ENCODE results near the gene TBC1D22A.
"Not testable (repeated sequence)": the region's sequence is repeated elsewhere in the genome, so short reads cannot be mapped to it uniquely, and the experiment has no call there.

Gene TBC1D22A

DNA sequence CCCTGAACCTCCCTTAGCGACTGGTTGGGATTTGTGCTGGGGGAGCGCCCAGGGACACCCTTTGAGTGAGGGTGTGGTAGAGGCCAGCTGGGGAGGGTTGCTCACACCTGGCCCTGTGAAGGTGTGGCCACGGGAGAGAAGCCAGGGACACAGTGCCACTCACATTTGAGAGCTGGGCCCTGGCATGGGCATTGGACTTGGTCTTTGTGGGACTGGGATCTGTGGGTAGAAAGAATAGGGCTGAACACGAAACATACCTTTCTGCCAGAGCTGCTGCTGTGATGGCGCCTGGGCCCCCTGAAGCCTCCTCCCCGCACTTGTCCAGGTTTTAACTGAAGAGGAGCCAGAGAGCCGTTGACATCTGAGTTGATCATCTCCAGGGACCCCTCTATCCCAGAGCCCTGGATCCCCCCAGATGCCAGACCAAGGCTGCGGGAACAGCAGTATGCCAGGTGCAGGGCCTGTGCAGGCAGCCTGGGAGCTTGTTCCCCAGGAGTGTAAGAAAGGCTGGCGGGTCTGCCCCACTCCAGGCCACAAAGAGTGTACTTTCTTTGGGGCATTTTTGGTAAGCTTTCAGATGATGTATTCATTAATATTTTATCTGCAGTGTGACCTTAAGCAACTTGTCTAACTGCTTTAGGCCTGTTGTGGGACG is 284.1 kb downstream of the TBC1D22A start:
- no peak for DNase-seq (ENCODE audit: low spot score)

DNA sequence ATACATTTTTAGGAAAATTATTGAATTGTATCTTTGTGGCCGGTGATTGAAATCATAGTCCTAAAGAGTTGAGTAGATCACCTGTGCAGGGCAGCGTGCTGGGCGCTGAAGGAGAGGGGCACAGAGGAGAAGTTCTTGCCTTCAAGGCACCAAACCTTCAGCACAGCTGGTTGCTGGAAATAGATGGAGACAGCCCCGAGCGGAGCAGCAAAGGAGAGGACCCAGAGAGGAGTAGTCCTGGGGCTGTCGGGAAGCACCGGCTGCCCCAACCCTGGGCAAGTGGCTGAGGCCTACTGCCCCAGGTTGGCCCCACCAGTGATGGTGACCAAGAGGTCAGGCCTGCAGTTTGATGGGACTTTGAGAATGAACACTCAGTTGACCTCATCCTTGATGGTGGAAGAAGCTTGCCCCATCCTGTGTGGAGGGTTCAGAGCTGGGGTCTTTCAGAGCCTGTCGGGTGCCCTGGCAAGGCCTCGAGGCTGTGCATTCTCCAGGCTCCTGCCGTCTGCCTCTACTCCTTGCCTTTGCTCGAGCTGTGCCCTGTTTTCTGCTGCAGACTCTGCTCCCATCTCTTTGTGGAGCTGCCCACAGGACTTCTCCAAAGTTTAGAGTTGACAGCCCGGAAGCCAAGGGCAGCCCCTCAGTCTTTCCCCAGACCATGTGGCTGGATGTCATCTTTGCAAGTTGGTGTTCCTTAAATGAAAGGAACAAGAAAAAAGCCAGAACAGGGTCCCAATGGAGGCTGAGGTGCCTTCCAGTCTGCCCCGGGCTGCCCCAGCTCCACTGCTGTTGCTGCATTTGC is 285.1 kb downstream of the TBC1D22A start:
- DNase-seq (ENCODE audit: low spot score) = no peak

DNA sequence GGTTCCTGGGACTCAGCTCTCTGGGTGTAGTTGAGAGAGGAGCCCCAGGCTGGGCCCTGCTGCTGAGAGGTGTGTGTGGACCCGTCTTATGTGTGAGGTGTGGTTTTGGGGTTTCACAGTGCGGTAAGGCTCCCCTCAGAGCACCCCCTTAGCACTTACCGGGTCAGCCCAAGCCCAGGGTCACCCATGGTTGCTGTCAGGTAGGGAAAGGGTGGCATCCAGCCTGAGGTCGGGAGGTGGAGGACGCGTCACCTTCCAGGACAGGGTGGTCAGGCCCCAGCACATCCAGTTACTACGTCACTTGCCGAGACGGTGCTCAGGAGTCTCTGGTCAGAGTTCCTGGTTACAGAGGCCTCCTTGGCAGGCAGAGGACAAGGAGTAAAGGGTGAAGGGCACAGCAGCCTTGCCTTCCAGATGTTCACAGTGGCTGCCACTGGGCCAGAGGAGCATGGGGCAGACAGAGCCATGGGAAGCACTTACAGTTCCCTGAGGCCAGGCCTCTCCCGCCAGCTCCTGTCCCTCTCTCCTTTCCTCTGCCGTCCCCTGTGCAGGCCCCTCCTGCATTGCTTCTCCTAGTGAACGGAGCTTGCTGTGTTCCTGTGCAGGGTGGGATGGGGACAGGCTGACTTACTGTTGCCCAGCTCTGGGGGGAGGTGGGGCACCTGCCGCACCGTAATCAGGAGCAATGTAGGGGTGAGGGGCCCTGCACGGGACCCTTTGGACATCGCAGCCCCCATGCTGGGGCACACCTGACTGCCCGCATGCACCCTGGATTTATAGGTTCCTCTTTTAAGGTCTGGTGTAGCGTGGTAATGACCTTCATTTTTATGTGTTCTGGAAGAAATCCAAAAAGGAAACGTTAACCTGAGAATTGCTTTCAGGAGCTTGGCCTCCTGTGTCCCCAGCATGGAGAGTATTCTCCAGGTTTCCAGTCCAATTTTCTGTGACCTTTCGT is 285.9 kb downstream of the TBC1D22A start:
- DNase-seq (ENCODE audit: low spot score) = no peak

DNA sequence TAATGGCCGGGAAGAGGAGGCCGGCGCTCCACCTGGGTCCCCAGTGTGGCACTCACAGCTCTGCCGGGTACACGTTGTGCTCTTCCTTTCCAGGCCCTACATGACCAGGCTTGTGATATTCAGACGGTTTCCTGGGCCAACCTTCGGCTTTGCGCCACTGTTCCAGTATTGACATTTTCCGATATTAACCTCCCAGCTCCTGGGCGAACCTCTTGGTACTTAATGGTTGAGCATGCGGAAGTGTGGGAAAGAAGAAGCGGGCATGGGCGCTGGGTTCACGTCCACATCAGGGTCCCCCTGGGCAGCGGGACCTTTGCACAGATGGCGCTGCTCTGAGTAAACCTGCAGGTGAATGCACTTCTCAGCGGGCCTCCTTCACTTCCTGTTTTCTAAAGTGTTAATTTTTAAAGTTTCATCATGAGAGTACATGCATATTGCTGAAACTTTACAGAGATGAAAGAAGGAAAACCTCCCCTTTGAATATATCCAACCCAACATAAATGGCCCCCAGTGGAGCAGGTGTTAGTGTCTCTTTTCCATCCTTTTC is 286.7 kb downstream of the TBC1D22A start:
- DNase-seq (ENCODE audit: low spot score) = no peak

DNA sequence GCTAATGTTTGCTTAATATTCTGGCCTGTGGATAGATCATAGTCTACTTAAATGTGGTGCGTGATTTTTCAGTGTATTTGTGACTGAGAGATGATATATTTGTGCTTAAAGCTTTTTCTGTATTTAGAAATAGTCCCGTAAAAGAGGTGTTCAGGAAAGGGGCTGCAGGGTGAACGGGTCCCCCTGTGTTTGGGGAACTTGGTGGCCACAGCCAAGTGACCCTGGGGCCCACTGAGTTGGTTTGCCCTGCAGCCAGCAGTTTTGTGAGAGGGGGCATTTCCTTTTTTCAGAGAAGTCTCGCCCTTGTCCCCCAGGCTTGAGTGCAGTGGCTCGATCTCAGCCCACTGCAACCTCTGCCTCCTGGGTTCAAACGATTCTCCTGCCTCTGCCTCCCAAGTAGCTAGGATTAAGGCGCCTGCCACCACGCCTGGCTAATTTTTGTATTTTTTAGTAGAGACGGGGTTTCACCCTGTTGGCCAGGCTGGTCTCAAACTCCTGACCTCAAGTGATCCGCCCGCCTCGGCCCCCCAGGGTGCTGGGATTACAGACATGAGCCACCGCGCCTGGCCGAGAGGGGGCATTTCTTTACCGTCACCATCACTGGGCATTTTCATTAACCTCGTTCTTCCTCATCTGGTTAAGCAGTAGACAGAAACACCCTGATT is 287.4 kb downstream of the TBC1D22A start:
- not testable (repeated sequence) for DNase-seq (ENCODE audit: low spot score)

DNA sequence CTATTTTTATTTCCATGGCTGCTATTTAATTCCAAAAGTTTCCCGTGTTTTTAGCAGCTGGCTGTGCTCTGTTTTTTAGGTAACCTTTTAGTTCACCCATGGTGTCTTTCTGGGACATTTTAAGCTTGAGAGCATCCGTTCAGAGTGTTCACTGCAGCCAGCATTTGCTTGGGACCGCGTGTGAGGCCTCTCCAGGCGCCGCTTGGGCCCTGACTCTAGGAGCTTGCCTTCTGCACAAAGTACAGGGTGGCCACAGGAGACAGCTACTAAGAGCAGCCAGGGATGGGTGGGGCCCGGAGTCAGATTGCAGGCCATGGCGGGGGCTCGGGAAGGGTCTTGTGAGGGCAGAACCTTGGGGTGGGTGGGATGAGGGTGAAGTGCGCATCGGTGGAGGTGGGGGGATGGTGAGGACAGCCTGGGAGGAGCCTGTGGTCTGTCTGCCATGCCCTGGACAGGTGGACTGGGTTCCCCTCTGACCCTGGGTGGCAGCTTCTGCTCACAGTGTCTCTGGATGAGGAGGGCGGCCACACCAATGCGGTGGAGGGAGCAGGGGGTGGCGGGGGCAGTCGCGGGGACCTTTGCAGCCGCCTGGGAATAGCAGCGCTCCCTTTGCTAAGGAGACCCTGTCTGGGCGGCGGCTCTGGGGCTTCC is 288.1 kb downstream of the TBC1D22A start:
- DNase-seq (ENCODE audit: low spot score) = no peak

DNA sequence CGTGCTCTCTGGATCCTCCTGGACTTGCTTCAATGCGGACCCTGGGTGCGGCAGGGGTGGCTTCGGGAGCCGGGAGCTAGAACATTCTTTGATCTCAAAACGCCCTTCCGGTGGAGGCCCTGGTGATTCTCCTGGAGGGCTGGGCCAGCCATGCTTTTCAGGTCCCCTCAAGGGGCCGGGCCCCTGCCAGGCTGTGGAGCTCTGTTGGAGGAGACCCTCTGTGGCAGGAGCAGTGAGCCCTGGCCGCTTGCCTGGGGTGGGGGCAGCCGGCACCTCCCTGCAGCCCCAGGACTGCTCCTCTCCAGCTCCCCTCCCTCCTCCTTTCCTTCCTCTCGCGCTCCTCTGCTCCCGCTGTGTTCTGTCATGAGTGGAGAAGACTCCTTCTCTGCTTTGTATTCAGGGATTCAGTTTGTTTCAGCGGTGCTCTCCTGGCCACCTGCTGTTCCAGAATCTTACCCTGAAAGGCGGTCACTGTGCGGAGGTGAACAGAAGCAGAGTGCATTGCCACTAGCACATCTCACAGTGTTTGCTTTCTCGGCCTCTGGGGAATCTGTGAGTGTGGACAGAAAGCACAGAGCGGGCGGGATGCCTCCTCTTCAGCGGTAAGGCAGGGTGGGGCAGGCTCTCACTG is 289.1 kb downstream of the TBC1D22A start:
- DNase-seq (ENCODE audit: low spot score) = no peak

DNA sequence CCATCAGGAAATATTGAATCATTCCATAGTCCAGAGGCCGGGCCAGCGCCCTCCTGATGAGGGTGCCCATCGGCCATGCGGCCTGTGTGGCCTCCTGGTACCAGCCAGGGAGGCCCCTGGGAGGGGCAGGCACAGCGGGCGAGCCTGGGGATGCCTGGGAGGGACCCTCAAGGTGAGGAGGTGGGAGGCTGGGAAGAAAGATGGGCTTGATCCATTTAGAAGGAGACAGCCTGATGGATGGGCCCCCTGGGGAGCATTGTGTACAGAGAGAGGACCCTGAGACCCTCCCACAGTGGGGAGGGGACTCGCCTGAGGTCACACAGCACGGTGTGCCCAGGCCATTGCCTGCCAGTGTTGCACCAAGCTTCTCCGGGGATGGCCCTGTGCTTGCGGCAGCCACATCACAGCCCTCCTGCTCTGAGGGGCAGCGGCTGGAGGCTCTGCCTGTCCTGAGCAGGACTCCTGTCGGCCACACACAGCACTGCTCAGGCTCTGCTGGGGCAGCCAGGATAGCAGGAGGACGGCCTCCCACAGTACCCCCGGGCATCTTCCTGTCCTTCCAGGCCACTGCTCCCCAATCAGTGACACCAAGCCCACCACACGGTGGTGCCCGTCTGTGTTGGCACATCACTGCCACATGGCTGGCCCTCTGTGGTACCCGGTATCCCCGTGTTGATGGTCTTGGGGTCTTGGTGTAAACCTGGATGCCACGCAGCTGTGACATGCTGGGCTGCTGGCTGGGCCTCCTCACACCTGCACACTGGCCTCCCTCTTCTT is 290.0 kb downstream of the TBC1D22A start:
- DNase-seq (ENCODE audit: low spot score) = no peak

DNA sequence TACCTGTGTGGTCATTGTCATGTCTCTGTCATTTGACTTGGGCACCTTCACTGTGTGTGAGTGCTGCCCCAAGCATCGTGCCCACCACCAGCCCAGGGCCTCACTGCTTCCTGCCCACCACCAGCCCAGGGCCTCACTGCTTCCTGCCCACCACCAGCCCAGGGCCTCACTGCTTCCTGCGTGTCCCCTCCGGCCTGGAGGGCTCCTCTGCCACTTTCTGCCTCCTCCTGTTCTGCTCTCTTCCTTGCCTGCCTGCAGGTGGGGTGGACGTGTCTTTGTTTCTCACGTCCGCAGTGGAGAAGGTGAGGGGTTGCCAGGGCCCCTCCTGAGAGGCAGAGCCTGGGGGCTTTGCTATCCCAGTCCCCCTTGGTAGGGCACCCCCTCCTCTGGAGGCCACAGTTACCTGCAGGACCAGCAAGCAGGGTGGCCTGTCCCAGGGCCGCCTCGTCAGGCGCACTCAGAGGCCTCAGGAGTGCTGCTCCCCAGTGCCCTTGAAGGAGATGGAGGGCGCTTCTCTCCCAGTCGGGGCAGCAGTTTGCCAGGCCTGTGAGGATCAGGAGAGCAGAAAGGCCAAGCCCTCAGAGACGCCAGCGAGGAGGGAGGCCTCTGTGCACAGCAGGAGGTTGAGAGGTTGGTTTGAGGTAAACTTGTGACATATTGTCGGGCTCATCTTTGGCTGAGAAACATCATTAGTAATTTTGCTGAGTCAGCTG is 290.7 kb downstream of the TBC1D22A start:
- no peak for DNase-seq (ENCODE audit: low spot score)

DNA sequence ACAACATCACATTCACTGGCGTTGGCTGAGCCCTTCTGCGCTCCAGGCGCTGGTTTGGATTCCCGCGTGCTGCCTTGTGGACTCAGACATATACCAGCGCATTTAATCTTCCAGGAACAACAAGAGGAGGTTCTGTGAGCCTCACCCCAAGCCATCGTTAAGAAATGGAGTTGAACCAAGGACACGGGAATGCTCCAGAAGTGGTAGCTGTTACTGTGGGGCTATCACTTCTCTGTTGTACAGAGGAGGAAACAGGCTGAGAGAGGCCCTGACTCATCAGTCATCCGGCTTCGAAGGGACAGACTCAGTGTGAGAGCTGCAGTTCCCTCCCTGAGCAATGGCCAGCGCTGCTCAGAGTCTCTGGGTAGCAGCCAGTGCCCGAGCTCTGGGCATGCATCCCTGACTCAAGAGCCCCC is 291.3 kb downstream of the TBC1D22A start:
- no peak for DNase-seq (ENCODE audit: low spot score)

DNA sequence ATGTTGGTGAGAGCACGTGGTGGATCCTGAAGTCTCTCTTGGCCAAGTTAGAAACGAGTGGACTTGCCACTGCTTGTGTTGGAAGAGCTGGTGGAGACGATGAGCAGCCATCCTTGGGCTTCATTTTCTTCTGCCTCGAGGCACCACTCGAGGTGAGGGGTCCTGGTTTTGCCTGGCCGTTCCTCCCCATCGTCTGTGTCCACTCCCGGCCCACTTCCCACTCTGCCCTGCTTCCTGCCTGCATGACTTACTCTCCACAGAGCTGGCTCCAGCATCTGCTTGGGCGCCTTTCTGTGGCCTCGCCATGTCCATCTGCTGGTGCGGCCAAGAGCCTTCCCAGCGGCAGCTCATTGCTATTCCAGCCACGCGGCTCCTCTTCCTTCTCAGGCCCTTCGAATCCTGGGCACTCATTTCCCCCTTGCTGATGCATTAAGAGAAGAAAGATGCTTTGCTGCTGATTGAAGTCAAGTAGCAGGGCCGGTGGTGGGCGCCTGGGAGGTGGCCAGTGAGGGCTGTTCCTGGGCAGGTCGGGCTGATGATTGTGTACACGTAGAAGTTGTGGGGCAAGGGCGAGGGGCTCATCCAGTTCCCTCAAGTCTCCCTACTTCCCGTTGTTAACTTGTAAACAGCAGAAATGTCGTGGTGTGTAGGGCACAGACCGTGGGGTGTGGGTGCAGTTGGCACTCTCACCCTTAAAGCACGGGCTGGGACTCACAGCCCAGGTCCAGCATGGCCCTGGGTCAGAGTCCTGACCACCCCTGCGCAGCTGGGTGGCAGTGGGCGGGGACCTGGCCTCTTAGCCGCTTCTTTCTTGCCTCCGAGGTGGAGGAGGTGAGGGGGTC is 292.0 kb downstream of the TBC1D22A start:
- DNase-seq (ENCODE audit: low spot score) = no peak

DNA sequence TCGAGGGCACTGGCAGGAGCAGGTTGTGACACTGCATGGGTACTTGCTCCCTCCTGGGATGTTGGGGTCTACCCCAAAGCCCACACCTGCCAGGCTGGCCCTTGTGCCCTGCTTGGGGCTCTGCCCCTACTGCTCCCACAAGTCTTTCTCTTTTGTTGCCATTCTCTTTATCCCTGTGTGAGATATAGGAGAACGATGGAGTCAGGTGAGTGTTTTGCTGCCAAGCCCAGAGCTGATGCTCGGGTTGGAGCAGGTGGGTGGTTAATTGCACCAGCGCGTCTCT is 292.6 kb downstream of the TBC1D22A start:
- DNase-seq (ENCODE audit: low spot score) = no peak

DNA sequence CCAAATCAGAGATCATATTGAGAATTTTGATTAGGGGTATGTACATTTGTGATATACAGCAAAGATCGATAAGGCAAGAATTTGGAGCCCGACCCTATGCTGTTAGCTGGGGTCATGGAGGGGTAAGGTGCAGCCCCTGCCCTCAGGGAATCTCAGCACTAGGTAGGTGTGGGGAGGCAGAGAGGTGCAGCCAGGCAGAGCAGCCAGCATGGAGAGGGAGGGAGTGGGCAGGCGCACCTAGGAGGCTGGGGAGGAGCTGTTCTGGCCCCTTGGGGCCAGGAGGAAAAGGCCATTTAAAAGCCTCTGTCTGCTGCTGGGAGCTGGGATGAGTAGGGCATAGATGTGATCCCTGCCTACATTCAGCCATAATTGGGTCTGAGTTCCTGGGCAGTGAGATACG is 293.0 kb downstream of the TBC1D22A start:
- no peak for DNase-seq (ENCODE audit: low spot score)

DNA sequence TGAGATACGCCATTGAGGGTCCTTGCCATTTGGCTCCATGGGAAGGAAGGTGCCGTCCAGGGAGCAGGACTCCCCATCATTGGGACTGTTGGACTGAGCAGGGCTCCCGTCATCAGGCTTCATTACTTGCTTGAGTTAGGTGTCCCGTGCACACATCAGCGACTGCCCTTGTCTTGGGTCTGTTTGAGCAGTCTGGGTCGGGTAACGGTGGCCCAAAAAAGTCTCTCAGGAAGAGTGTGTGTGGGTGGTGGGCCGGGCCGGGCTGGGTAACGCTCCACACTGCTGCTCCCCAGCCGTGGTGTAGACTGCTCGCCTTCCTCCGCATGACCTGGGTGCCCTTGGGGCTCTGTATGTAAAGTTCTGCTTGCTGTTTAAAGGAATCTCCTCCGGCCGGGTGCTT is 293.5 kb downstream of the TBC1D22A start:
- no peak for DNase-seq (ENCODE audit: low spot score)

DNA sequence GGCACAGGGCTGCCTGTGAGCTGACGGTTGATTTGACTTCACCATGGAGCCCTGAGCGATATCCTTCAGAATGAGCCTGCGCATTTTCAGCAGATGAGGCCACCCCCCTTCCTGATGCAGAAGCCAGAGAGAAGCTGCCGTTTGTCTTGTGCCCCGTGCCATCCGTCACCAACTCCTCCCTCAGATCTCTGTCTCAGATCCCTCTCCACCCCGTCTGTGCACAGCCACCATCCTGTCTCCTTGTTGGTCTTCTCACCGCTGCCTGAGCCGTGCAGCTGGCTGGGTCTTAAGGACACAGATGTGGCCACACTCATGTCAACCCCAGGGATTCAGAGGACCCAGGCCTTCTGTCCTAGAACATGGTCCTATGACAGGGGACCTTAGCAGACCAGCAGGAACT is 293.9 kb downstream of the TBC1D22A start:
- no peak for DNase-seq (ENCODE audit: low spot score)

DNA sequence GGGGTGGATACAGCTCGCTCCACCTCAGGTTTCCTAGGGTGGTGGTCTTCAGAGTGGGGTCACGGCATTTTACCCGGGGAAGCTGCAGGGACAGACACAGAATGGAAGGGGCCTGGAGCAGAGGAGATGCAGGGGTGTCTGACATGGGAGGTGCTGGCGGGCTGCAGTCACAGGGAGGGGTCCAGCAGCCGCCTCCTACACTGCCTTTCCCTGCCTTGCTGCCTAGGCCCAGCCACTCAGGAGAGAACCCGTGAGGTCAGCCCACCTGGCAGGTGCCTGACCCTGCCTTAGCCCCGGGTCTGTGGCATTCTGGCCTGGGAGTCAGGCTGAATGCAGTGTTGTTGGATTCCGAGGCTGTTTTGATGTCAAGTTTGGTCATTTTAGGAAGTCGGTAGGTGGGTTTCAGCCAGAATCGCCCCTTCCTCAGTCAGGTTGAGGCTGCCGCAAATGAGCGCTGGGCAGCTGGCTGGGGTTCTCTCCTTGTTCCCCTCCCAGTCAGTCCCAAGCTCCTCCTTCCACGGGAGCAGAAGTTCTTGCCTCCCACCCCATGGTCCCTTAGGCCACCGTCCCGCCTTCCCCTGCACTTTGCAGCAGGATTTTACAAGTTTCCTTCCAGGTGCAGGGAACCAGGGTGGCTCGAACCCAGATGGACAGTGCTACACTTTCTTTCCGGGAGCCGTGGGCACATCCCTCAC is 294.5 kb downstream of the TBC1D22A start:
- DNase-seq (ENCODE audit: low spot score) = no peak

DNA sequence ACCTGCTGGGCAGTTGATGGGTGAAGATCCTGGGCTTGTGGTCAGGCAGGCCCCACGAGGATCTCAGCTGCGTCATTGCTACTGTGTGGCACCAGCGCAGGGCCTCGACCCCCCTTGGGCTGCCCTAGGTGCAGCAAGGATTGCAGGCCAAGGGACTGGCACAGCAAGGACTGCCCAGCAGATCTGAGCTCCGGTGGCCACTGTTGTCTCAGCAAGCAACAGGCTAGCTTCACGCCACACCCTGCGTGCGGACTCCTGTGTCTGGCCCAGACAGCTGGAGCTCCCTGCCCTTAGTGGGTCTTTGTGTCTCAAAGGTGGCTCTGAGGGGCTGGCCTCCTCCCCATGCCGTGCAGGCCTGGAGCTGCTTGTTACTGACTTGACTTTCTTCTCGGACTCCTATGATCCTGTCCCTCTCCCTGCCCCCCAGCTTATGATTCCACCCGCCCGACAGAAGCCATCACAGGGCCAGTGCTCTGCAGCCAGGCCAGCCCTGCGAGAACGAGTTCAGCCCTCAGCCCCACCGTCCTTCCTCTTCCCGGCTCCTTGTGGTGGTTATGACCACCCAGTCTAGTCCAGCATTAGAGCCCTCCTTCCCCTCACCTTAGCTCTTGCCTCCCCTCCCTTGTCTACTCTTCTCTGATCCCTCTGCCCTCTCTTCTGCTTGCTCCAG is 295.6 kb downstream of the TBC1D22A start:
- DNase-seq (ENCODE audit: low spot score) = no peak

All from COLO829 (cell line).